ENCODE measurements around the gene ZFPM1.

The ZFPM1 gene

DNA sequence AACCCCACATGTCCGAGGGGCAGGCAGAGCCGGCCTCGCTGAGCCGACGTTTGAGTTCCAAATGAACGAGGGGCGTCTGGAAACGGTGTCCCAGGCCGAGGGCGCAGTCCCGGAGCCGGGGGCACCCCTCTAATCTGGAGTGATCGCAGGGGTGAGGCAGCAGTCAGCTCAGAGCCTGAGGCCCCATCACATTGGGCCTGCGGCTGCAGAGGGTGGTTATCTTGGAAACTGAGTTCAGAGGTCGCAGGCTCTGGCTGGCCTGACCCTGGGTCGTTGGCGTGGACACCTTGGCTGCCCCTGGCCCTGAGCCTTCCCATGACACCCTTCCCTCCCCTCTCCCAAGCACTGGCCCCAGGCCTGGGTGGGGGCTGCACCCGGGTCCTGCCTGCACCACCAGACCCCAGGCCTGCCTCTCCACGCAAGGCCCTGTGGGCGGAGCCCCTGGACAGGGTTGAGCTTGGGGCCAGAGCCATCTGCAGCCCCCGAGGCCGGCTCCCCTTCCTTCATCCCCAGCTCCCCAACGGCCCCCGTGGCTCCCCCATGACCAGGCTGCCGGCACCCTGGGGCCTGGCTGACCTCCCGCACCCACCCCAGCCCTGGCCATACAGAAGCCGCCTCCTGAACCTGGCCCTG, 45.6 kb downstream of the ZFPM1 start:
- no peaks in the 10 kb centered on the region for H3K9me3 ChIP-seq (ENCODE audit: insufficient read depth, low read length)
- H3K4me1 ChIP-seq (ENCODE audit: insufficient read depth, insufficient read length) = peaks cover 10% of the 10 kb centered on the region
- DNase-seq (ENCODE audit: low read depth, low spot score) = no peak
- H3K9ac ChIP-seq (ENCODE audit: insufficient read length, low read depth) = peak overlapping the region; percentile 11
- TF ChIP-seq YY1 (IDR thresholded peaks at IDR 0.05; ENCODE audit: insufficient read depth, insufficient read length) (no peak), SUZ12 (IDR thresholded peaks at IDR 0.05; ENCODE audit: extremely low read depth, insufficient read depth, insufficient read length) (no peak), ZNF274 (IDR thresholded peaks at IDR 0.05; ENCODE audit: low read depth, low read length) (no peak)
- H3K36me3 ChIP-seq (ENCODE audit: insufficient read depth, insufficient read length, low read length) = peaks cover 8% of the 10 kb centered on the region
- no peaks in the 10 kb centered on the region for H3K27me3 ChIP-seq (ENCODE audit: insufficient read depth, insufficient read length)
- H3K4me3 ChIP-seq (ENCODE audit: insufficient read length, low read depth) = no peak overlapping the region

GRCh38 chr16:88499292-88499691, 46.2 kb downstream of the ZFPM1 start:
- Histone ChIP-seq H3K4me3 (ENCODE audit: insufficient read length, low read depth) (no peak overlapping the region), H3K27me3 (ENCODE audit: insufficient read depth, insufficient read length) (no peaks in the 10 kb centered on the region), H3K36me3 (ENCODE audit: insufficient read depth, insufficient read length, low read length) (peaks cover 8% of the 10 kb centered on the region), H3K9me3 (ENCODE audit: insufficient read depth, low read length) (no peaks in the 10 kb centered on the region), H3K4me1 (ENCODE audit: insufficient read depth, insufficient read length) (peaks cover 10% of the 10 kb centered on the region), H3K9ac (ENCODE audit: insufficient read length, low read depth) (no peak overlapping the region)
- no peak for DNase-seq (ENCODE audit: low read depth, low spot score)
- no peak for TF ChIP-seq SUZ12 (IDR thresholded peaks at IDR 0.05; ENCODE audit: extremely low read depth, insufficient read depth, insufficient read length)
- TF ChIP-seq ZNF274 (IDR thresholded peaks at IDR 0.05; ENCODE audit: low read depth, low read length) = no peak
- TF ChIP-seq YY1 (IDR thresholded peaks at IDR 0.05; ENCODE audit: insufficient read depth, insufficient read length) = no peak

- TF ChIP-seq YY1 (IDR thresholded peaks at IDR 0.05; ENCODE audit: insufficient read depth, insufficient read length) (no peak), SUZ12 (IDR thresholded peaks at IDR 0.05; ENCODE audit: extremely low read depth, insufficient read depth, insufficient read length) (no peak), ZNF274 (IDR thresholded peaks at IDR 0.05; ENCODE audit: low read depth, low read length) (no peak)
- Histone ChIP-seq H3K27me3 (ENCODE audit: insufficient read depth, insufficient read length) (no peaks in the 10 kb centered on the region), H3K4me3 (ENCODE audit: insufficient read length, low read depth) (no peak overlapping the region), H3K9me3 (ENCODE audit: insufficient read depth, low read length) (no peaks in the 10 kb centered on the region), H3K4me1 (ENCODE audit: insufficient read depth, insufficient read length) (peaks cover 10% of the 10 kb centered on the region), H3K36me3 (ENCODE audit: insufficient read depth, insufficient read length, low read length) (peaks cover 8% of the 10 kb centered on the region), H3K9ac (ENCODE audit: insufficient read length, low read depth) (peak overlapping the region; percentile 42)
- no peak for DNase-seq (ENCODE audit: low read depth, low spot score)
Observed at GRCh38 chr16:88499836-88500251, 46.8 kb downstream of the ZFPM1 start.

- TF ChIP-seq YY1 (IDR thresholded peaks at IDR 0.05; ENCODE audit: insufficient read depth, insufficient read length) = no peak
- TF ChIP-seq SUZ12 (IDR thresholded peaks at IDR 0.05; ENCODE audit: extremely low read depth, insufficient read depth, insufficient read length) = no peak
- no peak for TF ChIP-seq ZNF274 (IDR thresholded peaks at IDR 0.05; ENCODE audit: low read depth, low read length)
- Histone ChIP-seq H3K9me3 (ENCODE audit: insufficient read depth, low read length) (no peaks in the 10 kb centered on the region), H3K9ac (ENCODE audit: insufficient read length, low read depth) (no peak overlapping the region), H3K4me3 (ENCODE audit: insufficient read length, low read depth) (no peak overlapping the region), H3K36me3 (ENCODE audit: insufficient read depth, insufficient read length, low read length) (peaks cover 8% of the 10 kb centered on the region), H3K4me1 (ENCODE audit: insufficient read depth, insufficient read length) (peaks cover 15% of the 10 kb centered on the region), H3K27me3 (ENCODE audit: insufficient read depth, insufficient read length) (no peaks in the 10 kb centered on the region)
- DNase-seq (ENCODE audit: low read depth, low spot score) = no peak
Observed at GRCh38 chr16:88500255-88500661, 47.2 kb downstream of the ZFPM1 start.

DNA sequence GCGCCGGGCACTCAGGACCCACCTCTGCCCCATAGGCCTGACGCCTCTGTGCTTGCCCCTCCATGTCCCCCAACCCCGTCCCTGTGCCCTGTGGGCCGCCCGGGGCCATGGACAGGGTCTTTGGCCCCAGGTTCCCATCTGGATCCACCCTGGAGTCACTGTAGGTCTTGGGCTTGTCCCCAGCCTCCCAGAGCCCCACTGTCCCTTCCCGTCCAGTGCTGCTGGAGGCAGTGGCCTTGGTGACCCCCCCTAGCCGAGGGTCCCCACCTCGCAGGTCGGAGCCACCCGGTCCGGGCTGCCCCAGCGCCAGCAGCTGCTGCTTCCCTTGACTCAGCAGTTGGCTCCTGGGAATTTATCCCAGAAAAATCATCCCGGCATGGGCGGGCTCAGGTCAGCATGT, 49.3 kb downstream of the ZFPM1 start:
- Histone ChIP-seq H3K9me3 (ENCODE audit: insufficient read depth, low read length) (no peaks in the 10 kb centered on the region), H3K27me3 (ENCODE audit: insufficient read depth, insufficient read length) (no peaks in the 10 kb centered on the region), H3K9ac (ENCODE audit: insufficient read length, low read depth) (no peak overlapping the region), H3K4me3 (ENCODE audit: insufficient read length, low read depth) (no peak overlapping the region), H3K36me3 (ENCODE audit: insufficient read depth, insufficient read length, low read length) (peaks cover 8% of the 10 kb centered on the region), H3K4me1 (ENCODE audit: insufficient read depth, insufficient read length) (peaks cover 17% of the 10 kb centered on the region)
- TF ChIP-seq SUZ12 (IDR thresholded peaks at IDR 0.05; ENCODE audit: extremely low read depth, insufficient read depth, insufficient read length) = no peak
- no peak for TF ChIP-seq ZNF274 (IDR thresholded peaks at IDR 0.05; ENCODE audit: low read depth, low read length)
- no peak for TF ChIP-seq YY1 (IDR thresholded peaks at IDR 0.05; ENCODE audit: insufficient read depth, insufficient read length)
- DNase-seq (ENCODE audit: low read depth, low spot score) = no peak

GRCh38 chr16:88502776-88503280, 49.7 kb downstream of the ZFPM1 start:
- H3K27me3 ChIP-seq (ENCODE audit: insufficient read depth, insufficient read length) = no peaks in the 10 kb centered on the region
- H3K4me3 ChIP-seq (ENCODE audit: insufficient read length, low read depth) = no peak overlapping the region
- no peak for TF ChIP-seq SUZ12 (IDR thresholded peaks at IDR 0.05; ENCODE audit: extremely low read depth, insufficient read depth, insufficient read length)
- no peak for TF ChIP-seq ZNF274 (IDR thresholded peaks at IDR 0.05; ENCODE audit: low read depth, low read length)
- TF ChIP-seq YY1 (IDR thresholded peaks at IDR 0.05; ENCODE audit: insufficient read depth, insufficient read length) = no peak
- no peaks in the 10 kb centered on the region for H3K9me3 ChIP-seq (ENCODE audit: insufficient read depth, low read length)
- no peak overlapping the region for H3K9ac ChIP-seq (ENCODE audit: insufficient read length, low read depth)
- peaks cover 17% of the 10 kb centered on the region for H3K4me1 ChIP-seq (ENCODE audit: insufficient read depth, insufficient read length)
- DNase-seq (ENCODE audit: low read depth, low spot score) = no peak
- H3K36me3 ChIP-seq (ENCODE audit: insufficient read depth, insufficient read length, low read length) = peaks cover 8% of the 10 kb centered on the region

GRCh38 chr16:88503374-88503770, 50.3 kb downstream of the ZFPM1 start:
- no peak for DNase-seq (ENCODE audit: low read depth, low spot score)
- Histone ChIP-seq H3K4me3 (ENCODE audit: insufficient read length, low read depth) (no peak overlapping the region), H3K4me1 (ENCODE audit: insufficient read depth, insufficient read length) (peaks cover 14% of the 10 kb centered on the region), H3K36me3 (ENCODE audit: insufficient read depth, insufficient read length, low read length) (peaks cover 6% of the 10 kb centered on the region), H3K9ac (ENCODE audit: insufficient read length, low read depth) (no peak overlapping the region), H3K27me3 (ENCODE audit: insufficient read depth, insufficient read length) (no peaks in the 10 kb centered on the region), H3K9me3 (ENCODE audit: insufficient read depth, low read length) (no peaks in the 10 kb centered on the region)
- TF ChIP-seq YY1 (IDR thresholded peaks at IDR 0.05; ENCODE audit: insufficient read depth, insufficient read length) (no peak), SUZ12 (IDR thresholded peaks at IDR 0.05; ENCODE audit: extremely low read depth, insufficient read depth, insufficient read length) (no peak), ZNF274 (IDR thresholded peaks at IDR 0.05; ENCODE audit: low read depth, low read length) (no peak)
